BE2C (cell line): ENCODE measurements around the gene LRRC32.

Experiments
- DNase-seq: peaks from one replicate; pipeline ENCODE4 v3.0.0-alpha.2; 2020
- H3K27me3 ChIP-seq: fragments of 250-450 bp; sonication (Bioruptor Pico); 2 replicates; pipeline ENCODE4 v1.5.1; 2020; ENCODE audit warnings: mild to moderate bottlenecking
- H3K36me3 ChIP-seq: fragments of 250-450 bp; sonication (Bioruptor Pico); 2 replicates; pipeline ENCODE4 v1.5.1; 2020; ENCODE audit warnings: mild to moderate bottlenecking
- H3K4me1 ChIP-seq: fragments of 250-450 bp; sonication (Bioruptor Pico); 2 replicates; pipeline ENCODE4 v1.5.1; 2020
- H3K4me3 ChIP-seq: 2 replicates; pipeline ENCODE4 v1.5.1; 2011; ENCODE audit warnings: low read depth, low read length
- H3K9me3 ChIP-seq: fragments of 250-450 bp; sonication (Bioruptor Pico); 2 replicates; pipeline ENCODE4 v1.5.1; 2020
- TF ChIP-seq, protein P1 (sequence below): IDR thresholded peaks from 2 replicates; pipeline ENCODE4 v1.5.1; 2012; ENCODE audit warnings: mild to moderate bottlenecking, low read depth, low read length

Gene LRRC32

DNA sequence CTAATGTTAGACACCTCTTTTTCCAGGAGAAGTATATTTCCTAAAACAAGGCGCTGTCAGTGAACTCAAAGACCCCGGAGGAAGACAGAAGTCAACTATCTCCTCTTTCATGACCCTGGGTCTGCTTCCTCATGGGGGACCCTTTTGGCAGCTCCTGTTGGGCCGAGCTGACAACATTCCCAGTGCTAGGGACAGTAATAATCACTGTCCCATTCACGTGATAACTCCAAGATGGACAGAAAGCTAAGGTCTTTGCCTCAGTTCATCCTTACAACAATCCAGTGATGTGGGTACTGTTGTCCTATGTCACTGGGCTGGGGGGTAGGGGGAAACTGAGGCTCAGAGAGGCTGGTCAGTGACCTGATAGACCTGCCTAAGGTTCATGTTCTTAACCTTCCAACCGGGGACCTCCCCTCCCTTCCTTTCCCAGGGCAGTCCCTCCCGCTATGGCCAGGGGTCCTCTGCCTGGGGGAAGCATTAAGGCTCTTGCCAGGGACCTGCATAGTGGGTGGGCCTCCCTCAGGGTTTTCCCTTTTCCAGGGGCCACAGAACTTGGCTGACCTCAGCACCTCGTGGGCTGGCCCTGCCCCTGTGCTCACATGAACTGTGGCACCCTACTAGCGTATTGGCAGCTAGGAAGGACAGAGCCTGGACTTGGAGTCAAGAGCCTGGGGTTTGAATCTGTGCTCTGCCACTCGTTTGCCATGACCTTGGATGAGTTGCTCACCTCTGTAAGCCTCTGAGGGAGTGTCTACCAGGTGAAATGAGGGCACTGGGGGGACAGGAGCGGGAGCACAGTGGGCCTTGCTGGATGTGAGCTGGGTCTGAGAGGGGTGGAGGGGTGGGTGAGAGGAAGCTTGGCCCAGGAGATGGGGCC lies 53.6 kb downstream of the LRRC32 start:
- Histone ChIP-seq H3K36me3 (no peaks in the 10 kb centered on the region), H3K4me1 (peaks cover 24% of the 10 kb centered on the region), H3K9me3 (0 out of 2 replicates have a peak, but pooled peaks cover 4% of the 10 kb centered on the region), H3K27me3 (no peaks in the 10 kb centered on the region), H3K4me3 (no peak overlapping the region)
- DNase-seq = no peak
- TF ChIP-seq, protein P1, sequence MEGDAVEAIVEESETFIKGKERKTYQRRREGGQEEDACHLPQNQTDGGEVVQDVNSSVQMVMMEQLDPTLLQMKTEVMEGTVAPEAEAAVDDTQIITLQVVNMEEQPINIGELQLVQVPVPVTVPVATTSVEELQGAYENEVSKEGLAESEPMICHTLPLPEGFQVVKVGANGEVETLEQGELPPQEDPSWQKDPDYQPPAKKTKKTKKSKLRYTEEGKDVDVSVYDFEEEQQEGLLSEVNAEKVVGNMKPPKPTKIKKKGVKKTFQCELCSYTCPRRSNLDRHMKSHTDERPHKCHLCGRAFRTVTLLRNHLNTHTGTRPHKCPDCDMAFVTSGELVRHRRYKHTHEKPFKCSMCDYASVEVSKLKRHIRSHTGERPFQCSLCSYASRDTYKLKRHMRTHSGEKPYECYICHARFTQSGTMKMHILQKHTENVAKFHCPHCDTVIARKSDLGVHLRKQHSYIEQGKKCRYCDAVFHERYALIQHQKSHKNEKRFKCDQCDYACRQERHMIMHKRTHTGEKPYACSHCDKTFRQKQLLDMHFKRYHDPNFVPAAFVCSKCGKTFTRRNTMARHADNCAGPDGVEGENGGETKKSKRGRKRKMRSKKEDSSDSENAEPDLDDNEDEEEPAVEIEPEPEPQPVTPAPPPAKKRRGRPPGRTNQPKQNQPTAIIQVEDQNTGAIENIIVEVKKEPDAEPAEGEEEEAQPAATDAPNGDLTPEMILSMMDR = no peak

DNA sequence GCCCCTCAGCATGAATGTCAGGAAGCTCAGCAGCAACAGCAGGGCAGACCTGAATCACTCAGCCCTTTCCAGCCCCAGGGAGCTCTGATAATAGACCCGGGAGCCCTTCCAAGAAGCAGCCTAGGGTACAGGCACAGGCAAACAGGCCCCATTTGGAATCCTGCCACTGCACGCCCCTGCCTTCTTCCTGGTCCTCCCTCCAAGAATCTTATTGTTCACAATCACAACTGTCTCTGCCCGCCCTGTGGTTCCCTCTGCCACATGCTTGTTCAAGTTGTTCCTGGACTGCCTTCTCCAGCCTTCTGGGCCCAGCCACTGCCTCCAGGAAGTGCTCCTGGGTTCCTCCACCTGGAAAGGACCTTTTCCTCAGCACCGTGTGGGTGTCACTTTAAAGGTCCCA lies 54.6 kb downstream of the LRRC32 start:
- peaks cover 28% of the 10 kb centered on the region for H3K4me1 ChIP-seq
- no peaks in the 10 kb centered on the region for H3K36me3 ChIP-seq
- no peak overlapping the region for H3K4me3 ChIP-seq
- H3K9me3 ChIP-seq = 0 out of 2 replicates have a peak, but pooled peaks cover 4% of the 10 kb centered on the region
- peak; percentile 66 for DNase-seq
- TF ChIP-seq, protein P1 = no peak
- H3K27me3 ChIP-seq = no peaks in the 10 kb centered on the region

DNA sequence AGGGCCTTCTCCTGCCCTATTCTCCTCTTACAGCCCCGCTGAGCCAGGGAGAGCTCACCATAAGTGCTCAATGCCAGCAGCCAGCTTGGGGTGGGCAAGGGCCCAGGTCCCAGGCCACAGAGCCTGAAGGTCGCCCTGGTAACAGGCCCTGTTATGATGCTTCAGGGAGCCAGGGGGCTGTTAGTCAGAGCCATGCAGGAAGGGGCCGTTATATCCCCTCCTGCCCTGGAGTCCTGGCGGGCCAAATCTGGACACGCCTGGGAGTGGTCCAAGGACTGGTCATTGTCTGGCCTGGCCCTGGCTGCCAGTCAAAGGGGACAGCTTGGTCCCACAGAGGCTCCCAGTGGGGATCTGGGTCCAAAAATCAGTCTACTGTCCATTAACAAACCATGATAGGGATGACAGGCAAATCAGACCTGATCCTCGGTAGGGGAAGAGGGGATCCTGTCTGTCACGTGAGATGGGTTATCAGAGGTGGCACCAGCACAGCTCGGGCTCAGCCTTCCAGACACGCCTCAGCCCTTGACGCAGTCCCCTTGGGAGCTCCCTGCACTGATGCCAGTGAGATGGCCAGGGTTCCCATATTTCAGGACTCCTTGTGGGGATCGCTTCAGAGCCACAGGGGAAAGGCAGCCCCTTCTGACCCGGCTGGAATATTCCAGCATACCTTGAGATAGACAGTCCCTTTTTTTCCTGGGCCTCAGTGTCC lies 55.9 kb downstream of the LRRC32 start:
- Histone ChIP-seq H3K4me3 (no peak overlapping the region), H3K4me1 (peaks cover 40% of the 10 kb centered on the region), H3K36me3 (no peaks in the 10 kb centered on the region), H3K9me3 (0 out of 2 replicates have a peak, but pooled peaks cover 4% of the 10 kb centered on the region), H3K27me3 (no peaks in the 10 kb centered on the region)
- peak; percentile 63 for DNase-seq
- TF ChIP-seq, protein P1 = no peak

DNA sequence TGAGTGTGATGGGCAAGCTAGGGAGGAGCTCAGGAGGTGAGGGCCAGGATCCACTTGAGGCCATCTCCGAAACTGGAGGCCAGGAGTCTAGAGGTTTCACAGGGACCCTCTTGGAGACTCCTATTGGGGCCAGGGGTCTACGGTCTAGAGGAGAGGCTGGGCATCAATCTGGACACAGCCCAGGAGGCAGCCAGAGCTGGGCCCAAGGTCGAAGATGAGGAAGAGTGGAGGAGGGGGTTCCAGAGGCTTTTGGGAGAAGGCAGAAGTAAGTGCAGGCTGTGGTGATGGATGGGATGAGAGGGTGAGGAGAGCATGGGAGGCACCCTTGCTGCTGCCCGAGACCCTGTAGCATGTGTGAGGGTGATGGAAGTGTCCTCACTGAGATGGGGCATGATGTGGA lies 56.6 kb downstream of the LRRC32 start:
- Histone ChIP-seq H3K4me3 (no peak overlapping the region), H3K9me3 (0 out of 2 replicates have a peak, but pooled peaks cover 4% of the 10 kb centered on the region), H3K36me3 (no peaks in the 10 kb centered on the region), H3K4me1 (peaks cover 40% of the 10 kb centered on the region), H3K27me3 (no peaks in the 10 kb centered on the region)
- no peak for DNase-seq
- TF ChIP-seq, protein P1 = no peak

DNA sequence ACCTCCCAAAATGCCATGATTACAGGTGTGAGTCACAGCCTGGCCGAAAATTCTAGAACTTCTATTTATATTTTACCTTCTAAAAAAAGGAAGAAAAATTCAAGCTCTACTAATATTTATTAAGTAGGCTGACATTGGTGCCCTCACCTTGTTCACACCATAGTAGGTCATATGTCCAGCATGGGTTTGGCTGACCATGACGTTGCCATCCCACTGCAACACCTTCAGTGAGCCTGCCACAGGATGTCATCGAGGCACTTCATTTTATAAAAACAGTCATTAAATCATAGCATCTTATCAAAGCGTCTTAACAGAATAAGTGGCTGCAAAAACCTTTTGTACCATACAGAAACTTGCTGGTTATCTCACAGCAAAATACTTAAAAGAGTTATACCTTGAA lies 58.3 kb downstream of the LRRC32 start:
- no peaks in the 10 kb centered on the region for H3K27me3 ChIP-seq
- no peak for DNase-seq
- TF ChIP-seq, protein P1 = no peak
- no peaks in the 10 kb centered on the region for H3K36me3 ChIP-seq
- no peak overlapping the region for H3K4me3 ChIP-seq
- H3K9me3 ChIP-seq = no peaks in the 10 kb centered on the region
- peaks cover 40% of the 10 kb centered on the region for H3K4me1 ChIP-seq
